Erythroblast (primary cell): ENCODE measurements around the gene SLC12A5.
A peak's percentile ranks its signal among the peaks of the same experiment; 100 is the strongest.
"Not testable (repeated sequence)": the region's sequence is repeated elsewhere in the genome, so short reads cannot be mapped to it uniquely, and the experiment has no call there.

Source experiments
- DNase-seq, 2 experiments: peaks; one replicate each; lab custom pipeline; 2025; lab: John Stamatoyannopoulos, UW
- GATA1 ChIP-seq: IDR thresholded peaks from 2 replicates; pipeline ENCODE4 v1.6.1; 2011; ENCODE audit warnings: low read depth, mild to moderate bottlenecking, control low read depth, low read length, moderate library complexity
- POLR2A ChIP-seq: IDR thresholded peaks from 2 replicates; pipeline ENCODE4 v1.6.1; 2011; ENCODE audit warnings: mild to moderate bottlenecking, low read length

The SLC12A5 gene

GRCh38 chr20:46077642-46078305 lies 48.8 kb downstream of the SLC12A5 start:
- DNase-seq, result no peak
- TF ChIP-seq GATA1 (no peak), POLR2A (no peak)

DNA sequence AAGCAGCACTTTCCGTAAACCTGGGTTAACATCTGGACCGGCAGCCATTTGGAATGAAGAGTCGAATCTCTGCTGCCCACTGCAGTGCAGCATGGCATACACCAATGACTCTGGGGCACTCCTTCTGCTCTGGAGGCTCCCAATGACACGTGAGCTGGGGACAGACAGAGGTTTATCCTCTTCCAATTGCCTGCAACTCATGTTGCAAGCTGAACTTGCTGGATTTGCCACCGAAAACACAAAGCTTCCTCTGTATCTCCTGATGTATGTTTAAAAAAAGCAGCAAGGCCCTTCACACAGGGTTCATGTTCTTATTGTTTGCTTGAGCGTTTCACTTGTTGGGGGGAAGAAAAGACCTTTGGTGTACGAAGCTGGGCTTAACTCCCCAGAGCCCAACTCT lies 49.9 kb downstream of the SLC12A5 start:
- TF ChIP-seq POLR2A (no peak), GATA1 (no peak)
- no peak for DNase-seq

DNA sequence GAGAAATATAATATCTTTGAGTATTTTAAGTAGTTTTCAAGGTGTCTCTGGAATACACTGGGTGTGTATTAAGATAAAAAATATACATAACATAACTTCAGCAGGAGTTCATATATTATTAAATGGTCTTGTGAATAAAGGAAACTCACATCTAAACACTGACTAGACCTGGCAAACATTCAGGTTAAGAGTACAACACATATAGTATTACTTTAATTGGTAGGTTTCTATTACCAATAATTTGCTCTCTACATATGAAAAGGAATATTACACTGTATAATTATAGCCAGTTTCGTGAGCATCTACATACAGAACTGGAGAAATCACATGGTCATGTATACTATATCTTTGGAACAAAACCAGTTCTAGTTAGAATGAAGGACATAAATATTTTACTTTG lies 52.1 kb downstream of the SLC12A5 start:
- no peak for DNase-seq

DNA sequence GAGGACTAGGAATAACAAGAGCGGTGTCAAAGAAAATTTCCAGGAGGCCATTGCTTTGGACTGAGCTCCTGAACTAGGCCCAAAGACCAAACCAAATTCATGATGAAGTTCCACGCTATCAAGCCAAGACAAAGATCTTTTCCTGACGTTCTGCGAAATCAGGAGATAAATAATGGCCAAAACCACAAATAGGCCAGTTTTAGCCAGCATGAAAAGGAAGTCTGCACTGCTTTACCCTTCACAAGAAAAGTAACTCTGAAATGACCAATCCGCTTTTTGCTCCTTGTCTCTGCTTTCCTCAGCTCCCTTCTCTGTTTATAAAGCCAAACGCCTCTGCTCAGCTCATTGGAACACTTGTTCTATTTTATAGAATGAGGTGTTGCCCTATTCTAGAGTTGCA lies 54.1 kb downstream of the SLC12A5 start:
- TF ChIP-seq GATA1 (no peak), POLR2A (no peak)
- no peak for DNase-seq

More for the DNA sequence above, 52.1 kb downstream of the SLC12A5 start:
- no peak for TF ChIP-seq POLR2A
- no peak for TF ChIP-seq GATA1

DNA sequence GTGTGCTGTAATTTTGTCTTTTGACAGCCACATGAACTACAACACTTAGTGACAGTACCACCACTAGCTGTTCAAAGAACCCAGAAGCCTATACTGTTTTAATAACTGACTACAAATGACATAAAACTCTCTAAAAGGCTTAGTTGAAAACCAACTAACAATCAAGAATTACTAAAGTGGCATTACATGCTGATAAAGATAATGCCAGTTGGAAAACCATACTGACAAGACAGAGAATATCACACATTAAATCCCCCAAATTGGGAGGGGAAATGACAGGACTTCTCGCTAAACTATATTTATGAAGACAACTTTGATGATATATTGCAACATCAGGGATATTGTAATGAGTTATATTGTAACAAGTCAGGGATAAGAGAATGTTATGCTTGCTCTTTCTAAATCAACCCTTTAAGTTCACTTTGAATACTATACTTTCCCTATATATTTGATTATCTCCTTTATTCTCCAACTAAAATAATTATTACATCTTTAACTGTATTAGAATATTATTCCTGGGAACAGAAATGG lies 54.6 kb downstream of the SLC12A5 start:
- DNase-seq, result no peak
- no peak for TF ChIP-seq GATA1
- TF ChIP-seq POLR2A, result no peak

GRCh38 chr20:46084805-46085178 lies 55.8 kb downstream of the SLC12A5 start:
- DNase-seq, result no peak
- TF ChIP-seq GATA1 (no peak), POLR2A (no peak)

- no peak for DNase-seq
- TF ChIP-seq GATA1 (no peak), POLR2A (no peak)
Observed at GRCh38 chr20:46085179-46085851, 56.3 kb downstream of the SLC12A5 start.

DNA sequence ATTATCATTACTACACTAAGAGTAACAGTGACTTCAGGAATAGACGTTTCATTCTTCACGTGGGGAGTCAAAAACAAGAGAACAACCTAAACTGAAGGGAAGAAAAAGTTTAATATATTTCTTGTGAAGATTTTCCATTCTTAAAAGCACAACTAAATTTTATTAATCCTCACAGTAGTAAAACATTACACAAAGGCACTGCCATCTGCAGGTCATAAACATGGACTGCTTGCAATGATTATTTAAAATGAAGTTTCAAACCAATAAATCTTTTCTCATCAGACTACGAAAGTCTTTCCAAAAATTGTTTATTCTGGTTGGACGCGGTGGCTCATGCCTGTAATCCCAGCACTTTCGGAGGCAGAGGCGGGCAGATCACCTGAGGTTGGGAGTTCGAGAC lies 58.1 kb downstream of the SLC12A5 start:
- DNase-seq, result peak; percentile 11 to 13
- TF ChIP-seq POLR2A, result no peak
- TF ChIP-seq GATA1, result no peak

DNA sequence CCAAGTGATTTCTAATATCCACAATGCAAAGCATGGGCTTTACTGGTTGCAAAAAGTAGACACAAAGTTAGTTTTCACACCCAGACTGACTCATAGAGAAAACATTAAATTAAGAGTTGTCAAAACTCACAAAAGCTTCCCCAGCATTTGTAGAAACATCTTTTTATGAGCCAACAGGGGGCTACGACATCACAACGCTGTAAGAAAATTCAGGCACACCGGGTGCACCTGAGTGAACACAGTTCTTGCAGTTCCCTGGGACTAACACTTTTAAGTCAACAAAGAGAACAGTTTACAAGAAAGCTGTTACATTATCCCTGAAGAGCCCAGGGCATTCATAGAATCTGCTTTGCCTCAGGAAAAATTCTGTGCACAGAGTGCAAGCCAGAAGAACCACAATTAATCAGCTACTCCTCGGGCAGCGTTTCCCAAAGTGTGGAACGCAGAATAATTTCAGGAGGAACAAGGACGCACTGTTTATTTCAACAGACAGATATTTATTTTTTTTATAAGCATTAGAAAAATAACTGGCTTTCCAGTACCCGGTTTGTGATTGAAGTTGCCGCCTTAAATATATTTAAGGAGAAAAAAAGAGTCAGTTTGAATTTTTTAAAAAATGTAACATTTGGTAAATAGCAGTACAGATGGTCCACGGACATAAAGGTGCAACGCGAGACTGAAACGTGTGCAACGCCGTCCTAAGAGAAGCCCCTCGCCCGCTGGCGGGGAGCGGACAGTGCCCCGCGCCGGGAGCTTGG lies 59.6 kb downstream of the SLC12A5 start:
- DNase-seq, result peak; percentile 27 to 36
- no peak for TF ChIP-seq GATA1
- TF ChIP-seq POLR2A, result no peak

DNA sequence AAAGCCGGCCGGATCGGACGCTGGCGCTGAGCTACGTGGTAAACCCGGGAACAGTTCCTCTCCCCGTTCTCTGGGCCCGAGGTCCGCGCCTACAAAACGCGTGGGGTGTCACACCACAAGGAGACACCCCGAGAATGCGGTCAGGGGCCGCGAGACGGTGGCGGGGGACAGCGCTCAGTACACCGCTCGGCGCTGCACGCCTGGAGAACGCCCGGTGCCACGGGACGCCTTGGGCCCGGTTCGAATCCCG lies 60.1 kb downstream of the SLC12A5 start:
- no peak for DNase-seq
- TF ChIP-seq POLR2A (no peak), GATA1 (no peak)

DNA sequence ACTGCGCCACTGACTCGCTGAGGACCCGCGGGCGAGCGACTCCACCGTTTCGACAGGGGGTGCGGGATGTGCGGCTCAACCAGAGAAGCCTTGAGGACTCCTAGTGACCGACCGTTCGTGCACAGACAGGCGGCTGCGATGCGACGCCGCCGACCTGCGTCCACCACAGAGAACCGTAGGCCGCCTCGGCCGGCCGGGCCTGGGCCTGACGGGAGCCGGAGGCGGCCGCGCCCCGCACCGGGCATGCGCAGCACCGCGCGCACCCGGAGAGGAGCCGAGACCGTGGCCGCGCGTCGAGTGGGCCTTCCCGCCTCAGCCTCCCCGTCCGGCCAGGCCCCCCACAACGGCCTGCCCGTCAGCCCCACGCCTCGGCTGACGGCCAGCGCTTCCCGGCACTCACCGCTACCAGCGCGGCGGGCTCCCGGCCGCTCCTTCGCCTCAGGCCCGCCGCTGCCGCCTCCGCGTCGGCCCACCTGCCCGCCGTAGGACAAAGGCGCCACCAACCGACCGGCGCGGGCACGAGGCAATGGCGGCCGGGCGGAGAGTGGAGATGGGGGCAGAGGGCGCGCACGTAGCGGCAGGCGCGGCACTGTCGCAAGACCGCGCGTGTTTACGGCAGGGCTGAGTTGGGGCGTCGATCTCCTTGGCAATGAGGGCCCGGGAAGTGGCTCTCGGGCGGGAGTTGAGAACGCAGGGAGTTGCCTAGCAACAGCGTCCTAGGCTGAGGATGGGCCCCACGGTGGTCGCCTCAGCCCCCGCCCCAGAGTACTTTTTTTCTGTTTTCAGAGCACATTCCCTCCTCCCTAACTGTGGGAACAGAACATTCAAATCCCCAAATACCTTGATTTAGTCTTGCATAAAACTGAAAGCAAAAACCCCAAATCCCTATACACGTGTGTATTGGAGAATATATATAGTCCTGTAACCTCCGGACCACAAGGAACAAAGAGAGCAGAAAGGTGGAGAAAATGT lies 60.7 kb downstream of the SLC12A5 start, which contains the start of gene NCOA5:
NCOA5 (minus strand) TSS at position 546 of the 972 bp plus-strand sequence. CDS start 10,538 bp downstream, outside the sequence.
- TF ChIP-seq GATA1 (no peak), POLR2A (peak; percentile 89)
- DNase-seq, result peak; percentile 97 to 98

DNA sequence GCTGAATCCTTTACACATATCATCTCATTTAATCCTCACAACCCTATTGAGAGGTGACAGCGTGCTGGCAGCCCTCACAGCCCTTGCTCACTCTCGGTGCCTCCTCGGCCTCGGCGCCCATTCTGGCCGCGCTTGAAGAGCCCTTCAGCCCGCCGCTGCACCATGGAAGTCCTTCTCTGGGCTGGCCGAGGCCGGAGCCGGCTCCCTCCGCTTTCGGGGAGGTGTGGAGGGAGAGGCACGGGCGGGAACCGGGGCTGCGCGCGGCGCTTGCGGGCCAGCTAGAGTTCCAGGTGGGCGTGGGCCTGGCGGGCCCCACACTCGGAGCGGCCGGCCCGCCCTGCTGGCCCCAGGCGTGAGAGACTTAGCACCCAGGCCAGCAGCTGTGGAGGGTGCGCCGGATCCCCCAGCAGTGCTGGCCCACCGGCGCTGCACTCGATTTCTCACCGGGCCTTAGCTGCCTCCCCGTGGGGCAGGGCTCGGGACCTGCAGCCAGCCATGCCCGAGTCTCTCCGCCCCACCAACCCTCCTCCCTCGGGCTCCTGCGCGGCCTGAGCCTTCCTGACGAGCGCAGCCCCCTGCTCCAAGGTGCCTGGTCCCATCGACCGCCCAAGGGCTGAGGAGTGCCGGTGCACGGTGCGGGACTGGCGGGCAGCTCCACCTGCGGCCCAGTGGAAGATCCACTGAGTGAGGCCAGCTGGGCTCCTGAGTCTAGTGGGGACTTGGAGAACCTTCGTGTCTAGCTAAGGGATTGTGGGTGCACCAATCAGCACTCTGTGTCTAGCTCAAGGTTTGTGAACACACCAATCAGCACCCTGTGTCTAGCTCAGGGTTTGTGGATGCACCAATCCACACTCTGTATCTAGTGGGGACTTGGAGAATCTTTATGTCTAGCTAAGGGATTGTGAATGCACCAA lies 62.9 kb downstream of the SLC12A5 start:
- not testable (repeated sequence) for DNase-seq

GRCh38 chr20:46093531-46093930 lies 64.5 kb downstream of the SLC12A5 start:
- no peak for DNase-seq
- no peak for TF ChIP-seq GATA1
- no peak for TF ChIP-seq POLR2A
